RPMI8226 (cell line): ENCODE results near the gene PCBD1.
A peak's percentile ranks its signal among the peaks of the same experiment; 100 is the strongest.
"Not testable (repeated sequence)": the region's sequence is repeated elsewhere in the genome, so short reads cannot be mapped to it uniquely, and the experiment has no call there.

Experiments
- DNase-seq: peaks from one replicate; pipeline ENCODE4 v3.0.0-alpha.2; 2015

Gene PCBD1

DNA sequence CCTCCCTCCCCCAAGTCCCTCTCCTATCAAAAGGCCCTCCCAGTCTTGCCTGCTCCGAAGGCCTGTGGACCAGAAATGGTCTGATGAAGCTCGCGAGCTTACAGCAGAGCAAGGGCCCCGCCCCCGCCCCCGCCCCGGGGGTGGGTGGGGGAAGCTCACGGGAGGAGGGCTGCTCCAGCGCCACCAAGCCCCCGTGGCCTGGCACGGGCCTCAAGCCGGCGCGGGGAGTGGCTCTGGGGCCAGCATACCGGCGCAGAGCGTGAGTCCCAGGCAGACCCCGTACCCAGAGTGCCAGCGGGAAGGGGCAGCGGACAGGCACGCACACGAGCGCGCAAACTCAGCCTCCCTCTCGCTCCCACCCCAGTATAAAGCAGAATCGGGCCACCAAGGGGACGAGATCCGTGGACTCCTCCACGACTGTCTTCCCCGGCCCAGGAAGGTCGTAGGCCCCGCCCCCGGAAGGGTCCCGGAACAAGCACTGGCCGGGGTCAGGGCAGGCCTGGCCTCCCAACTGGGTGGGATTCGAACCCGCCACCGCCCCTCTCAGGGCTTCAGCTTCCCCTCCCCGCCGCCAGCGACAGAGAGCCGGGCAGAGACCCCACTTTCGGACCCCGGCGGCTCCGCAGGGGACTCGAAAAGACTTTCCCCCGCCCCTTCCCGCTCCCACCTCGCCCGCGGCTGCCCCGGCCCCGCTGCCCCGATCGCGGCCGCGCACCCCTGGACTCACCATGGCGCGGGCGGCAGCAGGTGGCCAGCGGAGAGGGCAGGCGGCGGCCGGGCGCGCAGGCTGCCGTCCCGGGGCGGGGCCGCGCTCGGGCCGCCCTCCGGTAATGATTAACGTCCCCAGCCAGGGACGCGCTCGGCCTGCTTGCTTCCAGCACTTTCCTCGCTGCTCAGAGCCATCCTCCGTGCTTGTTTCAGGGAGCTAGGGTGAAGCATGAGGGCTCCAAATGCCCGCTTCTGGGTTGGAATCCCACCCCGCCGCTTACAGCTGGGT is at the start of gene PCBD1:
Gene PCBD1, minus strand, starts transcription at position 762 of the 997 bp plus-strand sequence. Its CDS starts 32 bp downstream, at position 730.
- peak; percentile 56 for DNase-seq

DNA sequence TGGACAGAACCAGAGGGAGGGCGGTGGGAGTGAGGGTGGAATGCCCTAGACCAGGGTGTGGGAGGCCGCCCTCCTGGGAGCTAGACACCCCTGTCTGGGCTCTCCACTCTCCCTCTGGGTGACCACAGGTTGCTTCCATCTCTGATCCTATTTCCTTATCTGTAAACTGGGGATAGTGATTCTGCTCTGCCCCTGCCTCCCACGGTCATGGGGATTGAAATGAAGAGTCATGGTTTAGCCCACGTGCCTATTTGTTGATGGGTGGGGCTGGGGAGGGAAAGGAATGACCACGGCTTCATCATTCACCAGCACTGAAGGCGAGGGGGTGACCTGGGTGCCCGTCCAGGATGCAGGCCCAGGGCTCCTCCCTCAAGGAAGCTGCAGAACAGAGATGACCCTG is 49.3 kb upstream of the PCBD1 start:
- no peak for DNase-seq

DNA sequence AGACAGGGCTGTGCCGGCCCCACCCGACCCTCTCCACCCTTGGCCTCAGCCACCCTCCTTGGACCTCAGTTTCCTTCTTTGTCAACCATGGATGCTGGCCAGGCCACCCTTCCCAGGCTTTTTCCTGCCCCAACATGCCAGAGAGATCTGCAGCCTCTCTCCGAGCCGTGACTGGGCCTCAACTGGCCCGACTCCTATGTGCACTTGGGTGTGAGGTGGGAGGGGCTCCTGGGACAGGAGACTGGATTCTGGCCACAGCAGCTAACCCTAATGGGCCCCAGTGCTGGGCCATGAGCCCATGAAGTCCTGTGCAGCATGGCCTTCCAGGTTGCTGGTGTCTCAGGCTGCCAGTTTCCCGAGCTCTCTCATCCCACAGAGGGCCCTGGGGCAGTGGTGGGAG is 47.7 kb upstream of the PCBD1 start:
- DNase-seq: no peak

DNA sequence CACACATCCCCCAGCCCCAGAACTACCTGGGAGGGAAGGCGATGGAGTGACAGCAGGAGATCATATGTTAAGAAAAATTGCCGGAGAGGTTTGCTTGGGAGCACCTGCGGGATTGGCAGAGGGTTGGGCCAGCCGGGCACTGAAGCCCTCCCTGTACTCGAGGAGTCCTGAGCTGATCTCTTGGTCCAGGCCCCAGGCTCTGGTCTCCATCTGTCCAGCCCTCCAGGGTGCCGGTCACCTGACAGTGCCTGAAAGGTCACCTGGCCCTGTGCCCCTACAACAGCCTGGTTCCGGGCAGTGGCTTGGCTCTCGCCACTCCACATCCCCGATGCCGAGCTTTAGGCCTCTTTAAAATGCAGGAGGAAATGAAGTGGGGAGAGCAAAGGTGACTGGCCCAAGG is 47.3 kb upstream of the PCBD1 start:
- DNase-seq: no peak

DNA sequence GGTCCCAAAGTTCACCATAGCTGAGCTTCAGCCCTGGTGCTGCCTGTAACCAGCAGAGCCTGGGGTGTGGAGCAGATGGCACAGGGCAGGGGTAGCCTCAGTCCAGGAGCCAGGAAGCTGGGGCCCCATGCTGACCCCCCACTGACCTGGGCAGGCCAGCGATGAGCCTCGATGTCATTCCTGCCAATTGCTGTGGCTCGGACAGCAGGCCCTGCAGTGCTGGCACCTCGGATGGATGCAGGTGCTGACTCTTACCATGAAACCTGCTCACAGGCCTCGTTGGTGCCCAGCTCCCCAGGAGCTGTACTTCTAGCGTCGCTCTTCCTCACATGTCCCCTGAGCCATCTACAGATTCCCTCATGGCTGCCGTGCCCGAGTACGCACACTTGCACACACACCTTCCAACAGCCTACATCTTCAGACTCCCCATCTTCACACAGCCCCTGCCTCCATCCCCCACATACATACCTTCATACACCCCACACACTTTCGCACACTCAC is 46.8 kb upstream of the PCBD1 start:
- DNase-seq: no peak

DNA sequence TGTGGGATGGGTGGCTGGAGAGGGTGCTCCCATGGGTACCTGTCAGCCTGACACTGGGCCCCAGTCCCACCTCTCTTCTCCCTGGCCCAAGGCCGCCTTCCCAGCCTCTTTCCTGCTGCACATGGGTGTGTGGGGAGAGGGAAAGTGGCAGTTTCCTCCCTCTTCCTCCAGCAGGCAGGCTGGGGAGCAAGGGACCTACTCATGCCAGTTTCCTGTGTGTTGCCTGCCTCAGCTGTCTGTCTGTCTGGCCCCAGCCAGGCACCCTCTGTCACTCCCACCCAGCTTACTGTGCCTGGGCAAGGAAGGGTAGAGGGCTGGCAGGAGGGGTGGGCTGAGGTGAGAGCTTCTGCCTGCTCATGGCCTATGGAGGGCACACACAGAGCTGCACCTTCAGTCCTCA is 46.3 kb upstream of the PCBD1 start:
- no peak for DNase-seq

DNA sequence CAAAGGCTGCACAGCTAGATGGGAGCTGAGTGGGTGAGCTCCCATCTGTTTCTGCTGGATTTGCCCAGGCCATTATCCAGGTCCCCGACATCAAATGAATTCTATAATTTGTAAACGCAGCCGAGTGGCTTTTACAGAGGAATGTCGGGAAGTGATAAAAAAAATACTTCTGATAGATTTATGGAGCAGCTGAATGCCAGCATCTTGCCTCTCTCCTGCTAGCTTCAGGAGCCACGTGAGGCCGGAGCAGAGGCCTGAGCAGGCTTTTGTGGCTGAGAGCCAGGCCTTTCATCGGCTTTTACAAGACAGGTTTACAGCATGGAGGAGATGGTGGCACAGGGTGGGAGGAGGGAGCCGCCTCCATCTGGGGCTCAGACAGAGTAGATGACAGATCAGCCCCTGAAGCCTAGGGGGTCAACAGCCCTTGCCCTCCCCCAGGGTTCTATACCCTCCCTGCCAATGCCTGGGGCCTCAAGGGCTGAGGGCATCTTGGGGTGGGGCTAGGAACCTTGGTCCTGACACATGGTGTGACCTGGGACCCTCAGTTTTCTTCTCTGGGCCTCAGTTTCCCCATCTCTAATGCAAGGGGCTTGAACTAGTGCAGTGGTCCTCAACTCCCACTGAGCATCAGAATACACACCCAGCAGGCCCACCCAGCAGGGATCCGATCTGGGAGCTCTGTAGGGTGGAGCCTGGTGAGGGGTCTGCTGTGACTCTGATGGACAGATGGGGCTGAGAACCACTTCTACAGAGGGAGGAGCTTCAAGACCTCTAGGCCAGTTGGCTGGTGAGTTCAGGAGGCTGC is 44.2 kb upstream of the PCBD1 start:
- no peak for DNase-seq

DNA sequence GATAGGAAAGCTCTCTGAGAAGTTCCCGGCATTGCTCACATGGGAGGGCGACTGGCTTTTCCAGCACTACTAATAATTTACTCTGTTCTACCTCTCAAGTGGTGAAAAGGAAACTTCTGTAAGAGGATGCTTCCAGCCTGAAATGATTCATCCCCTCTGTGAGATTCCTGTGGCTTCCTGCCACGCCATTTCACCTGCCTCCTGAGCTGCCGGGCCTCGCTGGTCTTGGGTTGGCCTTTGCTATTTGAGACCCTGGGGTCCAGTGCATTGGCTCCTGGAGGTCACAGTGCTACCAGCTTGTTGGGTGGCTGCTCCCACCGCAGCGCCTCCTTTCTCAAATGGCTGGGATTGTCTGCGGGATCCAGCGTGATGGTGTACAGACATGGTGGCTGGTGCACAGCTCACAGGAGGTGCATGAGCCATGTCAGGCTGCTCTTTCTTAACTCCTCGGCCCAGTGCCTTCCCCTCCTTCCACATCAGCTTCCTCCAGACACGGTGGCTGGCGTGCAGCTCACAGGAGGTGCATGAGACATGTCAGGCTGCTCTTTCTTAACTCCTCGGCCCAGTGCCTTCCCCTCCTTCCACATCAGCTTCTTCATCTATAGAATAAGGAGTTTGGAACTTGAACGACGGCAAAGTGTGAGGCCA is 42.9 kb upstream of the PCBD1 start:
- no peak for DNase-seq

DNA sequence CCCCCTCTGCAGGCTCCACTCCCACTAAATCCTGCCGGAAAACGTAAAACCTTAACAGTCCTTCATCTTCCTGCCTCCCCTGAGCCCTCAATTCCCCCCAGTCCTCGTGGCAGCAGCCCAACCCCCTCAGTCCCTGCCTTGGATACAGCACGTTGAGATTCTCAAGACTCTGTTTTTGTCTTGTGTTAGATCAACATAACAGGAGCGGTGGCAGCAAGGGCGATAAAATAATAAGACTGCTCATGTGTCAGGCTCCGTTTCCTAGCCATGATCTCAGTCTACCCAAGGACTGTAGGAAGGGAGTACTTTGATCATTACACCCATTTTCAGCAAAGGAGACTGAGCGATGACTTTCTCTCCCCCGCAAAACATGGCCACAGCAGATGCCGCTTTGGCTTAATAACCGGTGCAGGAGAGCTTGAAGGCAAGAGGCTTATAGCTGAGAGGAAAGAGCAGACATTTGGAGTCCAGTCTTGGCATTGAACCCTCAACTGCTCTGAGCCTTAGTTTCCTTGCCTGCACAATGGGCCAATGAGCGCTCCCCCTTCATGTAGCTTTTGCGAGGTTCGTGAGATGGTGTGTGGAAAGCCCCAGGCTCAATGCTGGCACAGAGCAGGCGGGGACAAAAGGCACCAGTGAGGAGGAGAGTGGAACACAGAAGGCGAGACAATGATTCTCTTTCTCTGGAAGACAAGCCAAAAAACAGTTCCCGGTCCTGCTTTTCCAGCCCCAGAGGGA is 42.1 kb upstream of the PCBD1 start:
- no peak for DNase-seq

DNA sequence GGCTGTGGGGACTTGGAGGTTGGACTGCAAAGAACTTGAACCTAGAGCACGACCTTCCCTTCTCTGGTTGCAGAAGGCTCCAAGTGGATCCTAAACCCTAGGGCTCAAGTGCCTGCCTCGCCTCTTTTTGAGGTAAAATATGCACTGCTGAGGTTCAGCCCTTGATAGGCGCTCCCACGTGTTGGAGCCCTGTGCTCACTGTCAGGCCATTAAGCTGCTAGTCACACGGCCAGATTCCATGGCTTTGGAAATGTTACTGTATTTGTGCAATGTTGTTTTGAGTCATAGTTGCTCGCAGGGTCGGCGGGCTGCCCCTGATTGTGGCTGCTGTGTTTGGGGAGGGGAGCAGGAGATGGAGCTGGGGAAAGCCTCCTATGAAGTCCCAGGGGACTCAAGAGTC is 39.8 kb upstream of the PCBD1 start:
- no peak for DNase-seq

DNA sequence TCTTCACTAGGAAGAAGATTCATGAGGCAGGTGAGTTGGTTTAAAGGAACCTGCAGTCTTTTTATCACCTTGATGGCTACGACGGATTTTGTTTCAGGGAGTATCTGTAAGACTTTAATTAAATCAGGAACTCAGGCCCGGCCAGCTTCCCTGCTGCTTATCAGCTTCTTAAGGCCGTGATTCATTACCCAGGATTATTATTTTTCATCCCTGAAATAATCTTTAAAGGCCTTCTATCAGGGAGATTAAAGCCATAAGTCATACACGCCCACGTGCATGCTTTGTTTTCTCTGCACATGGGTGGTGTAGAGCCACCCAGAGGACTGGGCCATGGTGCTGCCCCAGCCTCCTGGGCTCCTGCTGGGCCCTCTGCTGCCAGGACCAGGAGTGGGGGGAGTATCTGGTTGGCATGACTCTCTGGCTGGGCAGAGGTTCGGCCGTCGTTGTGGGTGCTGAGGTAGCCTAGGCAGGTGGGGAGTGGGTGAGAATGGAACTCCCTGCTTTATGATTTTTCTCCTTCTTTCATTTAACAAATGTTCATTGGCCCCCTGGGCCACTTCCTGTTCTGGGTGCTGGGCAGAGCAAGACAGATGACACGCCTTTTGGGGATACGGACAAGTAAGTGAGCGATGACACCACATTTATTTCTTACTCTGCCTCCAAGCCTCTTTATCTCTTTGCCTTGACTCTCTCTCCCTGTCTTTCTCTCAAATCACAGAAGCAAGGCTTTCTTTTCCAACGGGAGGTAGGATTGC is 39.0 kb upstream of the PCBD1 start:
- no peak for DNase-seq

DNA sequence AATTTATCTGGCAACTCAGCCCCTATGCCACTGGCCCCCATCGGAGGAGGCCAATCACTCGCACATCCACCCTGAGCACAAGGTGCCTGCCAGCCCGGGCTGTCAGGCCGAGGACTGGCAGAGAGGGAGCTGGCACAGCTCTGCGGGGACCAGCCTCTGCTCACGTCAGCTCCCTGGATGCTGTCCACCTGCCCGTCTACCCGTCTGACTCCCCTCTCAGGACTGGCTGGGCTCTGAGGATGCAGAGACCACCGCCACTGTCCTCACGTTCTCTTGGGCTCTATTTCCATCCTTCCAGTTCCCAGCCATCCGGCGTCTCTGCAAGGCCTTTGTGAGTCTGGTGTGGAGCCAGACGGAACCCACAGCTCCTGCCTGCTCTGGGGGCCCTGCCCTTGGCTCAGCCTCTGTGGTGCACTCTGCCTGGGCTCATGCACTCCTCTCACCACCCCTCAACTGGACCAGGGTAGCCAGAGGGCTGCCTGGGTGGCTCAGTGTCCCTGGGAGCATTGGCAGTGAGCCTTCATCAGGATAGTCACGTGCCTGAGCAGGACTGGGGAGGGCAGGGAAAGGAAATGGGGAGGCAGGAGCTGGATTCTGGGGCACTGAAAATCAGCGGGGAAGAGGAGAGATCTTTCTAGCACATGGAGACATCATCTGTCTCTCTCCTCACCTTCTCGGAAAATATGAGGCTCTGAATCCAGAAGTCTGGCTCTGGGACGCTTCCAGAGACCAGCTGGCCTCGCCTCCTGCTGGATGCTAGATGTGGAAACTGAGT is 38.0 kb upstream of the PCBD1 start:
- no peak for DNase-seq

DNA sequence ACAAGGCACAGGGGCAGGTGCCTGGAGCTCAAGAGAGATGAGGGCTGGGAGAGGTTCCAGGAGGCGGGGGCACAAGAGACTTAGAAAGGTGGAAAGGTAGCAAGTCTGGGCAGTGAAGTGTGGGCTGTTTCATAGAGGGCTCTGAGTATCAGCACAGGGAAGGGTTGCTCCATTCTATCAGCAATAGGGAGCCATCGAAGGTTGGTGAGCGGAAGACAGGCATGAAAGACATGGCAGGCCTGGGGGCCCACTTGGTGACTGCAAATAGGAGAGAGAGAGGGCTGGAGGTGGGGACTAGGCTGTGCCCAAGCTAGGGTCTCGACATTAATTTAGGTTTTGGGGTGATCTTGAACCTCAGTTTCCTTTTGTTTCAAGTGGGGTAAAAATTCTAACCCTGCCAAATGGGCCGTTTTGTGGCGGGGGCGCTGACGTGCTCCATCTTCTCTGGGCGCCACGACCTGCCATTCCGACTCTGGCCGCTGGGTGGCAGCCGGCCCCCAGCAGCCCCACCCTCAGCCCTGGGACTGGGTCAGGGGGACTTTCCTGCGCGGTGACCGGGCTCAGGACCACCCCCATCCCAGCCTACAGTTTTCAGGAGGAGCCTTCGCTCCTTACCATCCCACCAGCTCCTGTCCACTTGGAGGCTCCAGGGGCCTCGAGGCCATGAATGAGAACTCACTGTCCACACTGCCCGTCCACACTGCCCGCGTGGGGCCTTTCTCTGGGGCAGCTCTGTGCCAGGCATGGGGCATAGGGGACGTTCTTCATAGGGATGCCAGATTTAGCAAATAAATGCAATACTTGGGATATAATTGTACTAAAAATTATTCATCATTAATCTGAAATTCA is 37.2 kb upstream of the PCBD1 start:
- peak; percentile 46 for DNase-seq

DNA sequence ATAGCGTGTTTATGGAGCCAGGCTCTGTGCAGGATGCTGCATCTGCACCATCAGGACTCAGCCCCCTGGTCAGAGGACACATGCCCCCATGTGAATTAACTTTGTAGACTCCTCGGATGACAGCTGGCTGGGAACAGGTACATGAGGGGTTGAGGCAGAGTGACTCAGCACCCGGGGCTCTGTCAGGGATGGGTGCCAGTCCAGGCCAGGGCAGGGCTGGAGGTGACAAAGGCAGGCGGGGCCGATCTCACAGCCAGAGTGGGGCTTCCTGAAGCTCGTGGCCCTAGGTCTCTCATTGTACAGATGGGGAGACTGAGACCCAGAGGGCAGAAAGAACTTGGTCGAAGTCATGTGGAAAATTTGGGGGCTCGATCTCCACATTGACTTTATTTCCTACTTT is 35.3 kb upstream of the PCBD1 start:
- DNase-seq: no peak

DNA sequence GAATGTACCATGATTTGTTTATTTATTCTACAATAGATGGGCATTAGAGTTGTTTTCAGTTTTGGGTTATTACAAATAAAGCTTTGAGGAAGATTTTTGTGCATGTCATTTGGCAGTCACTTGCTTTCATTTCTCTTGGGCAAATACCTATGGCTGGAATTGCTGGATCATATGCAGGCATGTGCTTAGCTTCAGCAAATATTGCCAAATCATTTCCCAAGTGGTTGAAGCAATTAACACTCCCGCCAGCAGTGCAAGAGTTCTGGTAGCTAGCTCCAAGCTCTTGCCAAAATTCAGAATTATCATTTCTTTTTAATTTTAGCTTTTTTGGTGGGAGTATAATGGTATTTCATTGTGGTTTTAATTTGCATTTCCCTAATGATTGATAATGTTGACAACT is 32.9 kb upstream of the PCBD1 start:
- no peak for DNase-seq

DNA sequence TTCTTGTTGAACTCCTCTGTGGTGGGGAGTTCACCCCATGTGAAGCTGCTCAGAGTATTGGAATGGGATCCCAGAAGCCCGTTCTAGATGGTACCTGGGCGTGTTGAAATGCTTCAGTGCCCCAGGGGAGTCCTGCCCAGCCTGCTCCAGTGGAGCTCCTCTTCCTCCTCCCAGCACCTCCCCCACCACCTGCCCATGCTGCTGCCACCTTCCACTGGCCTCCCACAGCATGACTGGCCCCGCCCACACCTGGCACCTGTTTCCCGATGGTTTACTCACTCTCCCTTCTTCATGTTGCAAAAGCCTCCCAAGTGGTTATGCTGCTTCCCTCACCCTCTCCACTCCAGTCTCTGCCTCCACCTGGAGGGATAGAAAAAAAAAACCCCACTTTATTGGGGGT is 32.2 kb upstream of the PCBD1 start:
- DNase-seq: peak; percentile 57

DNA sequence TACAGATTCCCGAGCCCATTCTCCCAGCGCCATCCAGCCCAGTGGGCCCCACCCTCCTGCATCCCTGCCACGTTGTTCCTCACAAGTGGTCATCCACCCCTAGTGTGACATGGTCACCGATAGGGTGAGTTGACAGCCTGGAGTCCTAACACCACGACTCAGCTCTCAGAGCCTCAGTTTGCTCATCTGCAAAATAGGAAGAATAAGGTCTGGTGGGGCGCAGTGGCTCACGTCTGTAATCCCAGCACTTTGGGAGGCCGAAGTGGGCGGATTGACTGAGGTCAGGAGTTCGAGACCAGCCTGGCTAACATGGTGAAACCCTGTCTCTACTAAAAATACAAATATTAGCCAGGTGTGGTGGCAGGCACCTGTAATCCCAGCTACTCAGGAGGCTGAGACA is 31.5 kb upstream of the PCBD1 start:
- DNase-seq: not testable (repeated sequence)

DNA sequence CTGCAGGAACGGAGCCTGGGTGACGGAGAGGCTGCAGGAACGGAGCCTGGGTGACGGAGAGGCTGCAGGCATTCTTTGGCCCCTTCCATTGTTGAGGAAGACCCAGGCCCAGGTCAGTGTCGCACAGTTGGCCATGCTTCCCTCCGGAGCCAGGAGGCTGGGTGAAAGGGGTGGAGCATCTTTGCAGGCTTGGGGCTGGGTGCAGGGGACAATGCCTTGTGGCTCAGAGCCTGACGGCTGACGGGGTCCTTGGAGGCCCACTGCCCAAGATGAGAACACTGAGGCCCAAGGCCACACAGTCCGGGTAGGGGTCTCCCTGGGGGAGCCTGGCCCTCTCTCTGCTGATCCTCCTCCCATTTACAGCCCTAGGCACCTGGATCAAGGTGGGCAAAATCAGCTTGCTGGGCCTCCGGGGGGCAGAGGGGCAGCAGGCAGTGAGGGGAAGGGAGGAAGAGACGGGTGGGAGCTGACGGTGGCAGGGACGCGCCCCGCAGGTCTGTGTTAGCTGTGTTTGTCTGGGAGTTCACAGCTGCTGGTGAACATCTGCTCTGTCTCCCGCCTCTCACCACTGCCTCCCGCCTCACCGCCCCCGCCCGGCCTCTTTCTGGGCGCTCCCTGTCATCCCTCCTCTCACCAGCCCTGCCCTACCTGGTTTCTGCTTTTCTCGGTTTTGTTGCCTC is 30.6 kb upstream of the PCBD1 start:
- peak; percentile 68 for DNase-seq

DNA sequence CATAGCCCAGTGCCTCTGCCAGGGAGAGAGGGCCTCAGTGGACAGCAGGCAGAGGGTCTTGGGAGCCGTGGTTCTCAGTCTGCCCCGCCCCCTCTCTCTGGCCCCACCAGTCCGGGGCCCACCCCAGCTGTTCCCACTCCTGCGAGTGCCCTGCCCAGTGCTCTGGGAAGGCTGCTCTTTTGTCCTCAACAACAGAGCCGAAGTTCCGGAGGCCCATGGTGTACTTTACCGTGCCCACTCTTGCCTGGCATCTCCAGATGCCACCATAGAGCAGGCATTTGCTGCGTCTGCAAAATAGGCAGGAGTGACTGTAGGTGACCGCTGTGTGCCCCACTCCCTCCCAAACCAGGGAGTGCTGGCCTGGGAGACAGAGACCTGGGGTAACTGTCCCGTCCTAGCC is 29.3 kb upstream of the PCBD1 start:
- peak; percentile 8 for DNase-seq
